K562 (cell line): ENCODE results near the gene OR51V1. TPM values are rescaled to one million over a fixed set of nuclear protein-coding genes. Genes with fewer than 3 reads are reported as not detected.

ENCODE experiments used
- ADNP ChIP-seq: fragments of 200-800 bp; sonication (Bioruptor generic); IDR thresholded peaks from 2 replicates; pipeline ENCODE4 v1.6.1; 2016; ENCODE audit warnings: missing genetic modification characterization, missing compliant biosample characterization
- BCL6 ChIP-seq: fragments of 250-450 bp; sonication (Bioruptor Pico); IDR thresholded peaks from 2 replicates; pipeline ENCODE4 v1.4.0; 2020
- BRD9 ChIP-seq: fragments of 450-650 bp; IDR thresholded peaks from 2 replicates; pipeline ENCODE4 v1.6.1; 2018; ENCODE audit warnings: low read depth; ENCODE audit not compliant: partially characterized antibody
- CBFA2T2 ChIP-seq: fragments of 450-650 bp; conservative IDR thresholded peaks from 2 replicates; pipeline ENCODE4 v1.6.1; 2017; ENCODE audit warnings: mild to moderate bottlenecking
- DPF2 ChIP-seq: fragments of 450-650 bp; IDR thresholded peaks from 2 replicates; pipeline ENCODE4 v1.6.1; 2016
- ESRRA ChIP-seq: fragments of 450-650 bp; IDR thresholded peaks from 2 replicates; pipeline ENCODE4 v1.6.1; 2014; ENCODE audit warnings: low read depth, mild to moderate bottlenecking, moderate library complexity, borderline replicate concordance
- GABPB1 ChIP-seq: sonication (generic); formaldehyde crosslinking; IDR thresholded peaks from 2 replicates; pipeline ENCODE4 v1.8.0; 2022; ENCODE audit warnings: mild to moderate bottlenecking, missing genetic modification reagents
- HBP1 ChIP-seq: fragments of 450-650 bp; formaldehyde crosslinking; IDR thresholded peaks from 2 replicates; pipeline ENCODE4 v1.4.0; 2022; ENCODE audit warnings: missing genetic modification characterization
- HDGF ChIP-seq: fragments of 450-650 bp; IDR thresholded peaks from 2 replicates; pipeline ENCODE4 v1.6.1; 2016
- JUNB ChIP-seq: fragments of 450-650 bp; formaldehyde crosslinking; conservative IDR thresholded peaks from 2 replicates; pipeline ENCODE4 v1.4.0; 2020; ENCODE audit warnings: mild to moderate bottlenecking
- JUND ChIP-seq, 2 experiments: IDR thresholded peaks; 2 replicates in 1 of 2; 3 replicates in 1 of 2; pipeline ENCODE4 v1.6.1; 2011; ENCODE audit warnings: borderline replicate concordance in 2 of 2, low read depth in 2 of 2, low read length in 2 of 2, improper control_type of control experiment in 1 of 2, missing biosample characterization in 1 of 2, missing genetic modification characterization in 1 of 2, missing genetic modification reagents in 1 of 2
- KLF1 ChIP-seq: fragments of 450-650 bp; IDR thresholded peaks from 2 replicates; pipeline ENCODE4 v1.6.1; 2016; ENCODE audit warnings: missing genetic modification characterization, missing compliant biosample characterization
- MEF2D ChIP-seq: conservative IDR thresholded peaks from 2 replicates; pipeline ENCODE4 v1.6.1; 2016; ENCODE audit warnings: low read depth, missing genetic modification characterization, missing compliant biosample characterization
- NEUROD1 ChIP-seq: fragments of 150-350 bp; IDR thresholded peaks from 2 replicates; pipeline ENCODE4 v1.6.1; 2014; ENCODE audit warnings: borderline replicate concordance, low read length, low read depth; ENCODE audit not compliant: partially characterized antibody
- NFE2 ChIP-seq: IDR thresholded peaks from 2 replicates; pipeline ENCODE4 v1.6.1; 2014; ENCODE audit warnings: antibody characterized with exemption, low read depth
- NFIC ChIP-seq: fragments of 450-650 bp; IDR thresholded peaks from 2 replicates; pipeline ENCODE4 v1.6.1; 2017; ENCODE audit warnings: mild to moderate bottlenecking, inconsistent platforms
- PHTF2 ChIP-seq: fragments of 250-450 bp; sonication (Bioruptor Pico); IDR thresholded peaks from 2 replicates; pipeline ENCODE4 v1.5.0; 2021; ENCODE audit warnings: mild to moderate bottlenecking
- RB1 ChIP-seq: fragments of 450-650 bp; IDR thresholded peaks from 2 replicates; pipeline ENCODE4 v1.6.1; 2017; ENCODE audit warnings: low read depth, mild to moderate bottlenecking
- RBBP5 ChIP-seq: fragments of 200-600 bp; sonication (generic); IDR thresholded peaks from 2 replicates; pipeline ENCODE4 v1.6.1; 2012; ENCODE audit warnings: borderline replicate concordance, mild to moderate bottlenecking, low read length, control low read depth, inconsistent platforms; ENCODE audit not compliant: insufficient read depth, poor library complexity, severe bottlenecking
- RHOXF2B ChIP-seq: fragments of 250-450 bp; sonication (Bioruptor Pico); conservative IDR thresholded peaks from 2 replicates; pipeline ENCODE4 v1.5.1; 2021
- TAL1 ChIP-seq: fragments of 450-650 bp; IDR thresholded peaks from 2 replicates; pipeline ENCODE4 v1.6.1; 2016; ENCODE audit warnings: mild to moderate bottlenecking
- ZBTB33 ChIP-seq: sonication (generic); formaldehyde crosslinking; IDR thresholded peaks from 2 replicates; pipeline ENCODE4 v1.8.1; 2023; ENCODE audit warnings: mild to moderate bottlenecking, missing genetic modification reagents
- ZFX ChIP-seq: sonication (generic); formaldehyde crosslinking; IDR thresholded peaks from 2 replicates; pipeline ENCODE4 v1.8.0; 2022; ENCODE audit warnings: mild to moderate bottlenecking, missing genetic modification reagents, moderate library complexity
- ZNF551 ChIP-seq: fragments of 250-450 bp; sonication (Bioruptor Pico); IDR thresholded peaks from 2 replicates; pipeline ENCODE4 v1.5.0; 2021; ENCODE audit warnings: mild to moderate bottlenecking, moderate library complexity
- ZNF707 ChIP-seq: fragments of 250-450 bp; sonication (Bioruptor Pico); conservative IDR thresholded peaks from 2 replicates; pipeline ENCODE4 v1.8.0; 2022; ENCODE audit warnings: inconsistent platforms, mild to moderate bottlenecking, moderate library complexity
- ZNF76 ChIP-seq: fragments of 250-450 bp; sonication (Bioruptor Pico); IDR thresholded peaks from 2 replicates; pipeline ENCODE4 v1.4.0; 2020; ENCODE audit warnings: mild to moderate bottlenecking, moderate library complexity, borderline replicate concordance
- polyA plus RNA-seq, 8 experiments: library from polyadenylated mRNA; depleted of rRNA in 4 of 8; stranded (reverse) in 5 of 8; unstranded in 3 of 8; fragments of >200 nt; fragmentation: Nextera tagmentation in 2 of 8; fragmentation: Illumina TruSeq in 1 of 8; extraction: Ambion mirVana in 2 of 8; extraction: Trizol in 1 of 8; gene quantifications; 2 replicates each; pipeline versions ENCODE4 v1.2.1 to v1.2.3, GENCODE V29; 2011 to 2014; ENCODE audit warnings: inconsistent platforms in 1 of 8, missing spikeins in 1 of 8
- total RNA-seq, 7 experiments: library from RNA; depleted of rRNA in 6 of 7; stranded (reverse); fragments of >200 nt in 6 of 7; fragmentation: Illumina TruSeq in 2 of 7; extraction: Trizol in 2 of 7; gene quantifications; 2 replicates each; pipeline versions ENCODE4 v1.2.1 to v1.2.3, GENCODE V29; 2011 to 2021; ENCODE audit warnings: low replicate concordance in 1 of 7
- TF ChIP-seq, protein P1 (sequence below): fragments of 250-450 bp; sonication (Bioruptor Pico); IDR thresholded peaks from 2 replicates; pipeline ENCODE4 v1.9.0; 2021; ENCODE audit warnings: mild to moderate bottlenecking, inconsistent platforms

OR51V1 gene
- total and polyA plus RNA-seq, 9 of the 15 experiments (the other 6 are each of a cell fraction or from before 2014, with no cell fraction given): not detected

DNA sequence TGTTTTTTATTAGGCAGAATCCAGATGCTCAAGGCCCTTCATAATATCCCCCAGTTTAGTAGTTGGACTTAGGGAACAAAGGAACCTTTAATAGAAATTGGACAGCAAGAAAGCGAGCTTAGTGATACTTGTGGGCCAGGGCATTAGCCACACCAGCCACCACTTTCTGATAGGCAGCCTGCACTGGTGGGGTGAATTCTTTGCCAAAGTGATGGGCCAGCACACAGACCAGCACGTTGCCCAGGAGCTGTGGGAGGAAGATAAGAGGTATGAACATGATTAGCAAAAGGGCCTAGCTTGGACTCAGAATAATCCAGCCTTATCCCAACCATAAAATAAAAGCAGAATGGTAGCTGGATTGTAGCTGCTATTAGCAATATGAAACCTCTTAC is 25.0 kb upstream of the OR51V1 start (continued):
- TF ChIP-seq, protein P1, sequence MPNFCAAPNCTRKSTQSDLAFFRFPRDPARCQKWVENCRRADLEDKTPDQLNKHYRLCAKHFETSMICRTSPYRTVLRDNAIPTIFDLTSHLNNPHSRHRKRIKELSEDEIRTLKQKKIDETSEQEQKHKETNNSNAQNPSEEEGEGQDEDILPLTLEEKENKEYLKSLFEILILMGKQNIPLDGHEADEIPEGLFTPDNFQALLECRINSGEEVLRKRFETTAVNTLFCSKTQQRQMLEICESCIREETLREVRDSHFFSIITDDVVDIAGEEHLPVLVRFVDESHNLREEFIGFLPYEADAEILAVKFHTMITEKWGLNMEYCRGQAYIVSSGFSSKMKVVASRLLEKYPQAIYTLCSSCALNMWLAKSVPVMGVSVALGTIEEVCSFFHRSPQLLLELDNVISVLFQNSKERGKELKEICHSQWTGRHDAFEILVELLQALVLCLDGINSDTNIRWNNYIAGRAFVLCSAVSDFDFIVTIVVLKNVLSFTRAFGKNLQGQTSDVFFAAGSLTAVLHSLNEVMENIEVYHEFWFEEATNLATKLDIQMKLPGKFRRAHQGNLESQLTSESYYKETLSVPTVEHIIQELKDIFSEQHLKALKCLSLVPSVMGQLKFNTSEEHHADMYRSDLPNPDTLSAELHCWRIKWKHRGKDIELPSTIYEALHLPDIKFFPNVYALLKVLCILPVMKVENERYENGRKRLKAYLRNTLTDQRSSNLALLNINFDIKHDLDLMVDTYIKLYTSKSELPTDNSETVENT (CRISPR knock-in tag): no peak
- TF ChIP-seq HDGF (no peak), ADNP (tag) (no peak), RHOXF2B (CRISPR knock-in tag) (no peak), ESRRA (no peak), NEUROD1 (no peak), MEF2D (tag) (no peak), JUNB (no peak), NFIC (peak; percentile 29), CBFA2T2 (peak; percentile 74), HBP1 (CRISPR knock-in tag) (no peak), KLF1 (no peak), ZNF707 (CRISPR knock-in tag) (no peak), DPF2 (peak; percentile 66), PHTF2 (CRISPR knock-in tag) (no peak), JUND (IDR thresholded peaks at IDR 0.05; ENCODE audit: borderline replicate concordance, low read depth, low read length) (no peak), JUND (tag; IDR thresholded peaks at IDR 0.05; ENCODE audit: borderline replicate concordance, low read depth, low read length) (no peak), RB1 (no peak), TAL1 (peak; percentile 57; the same call in 1 of the 2 replicates), ZNF76 (CRISPR knock-in tag) (no peak), GABPB1 (no peak), ZBTB33 (CRISPR knock-in tag) (no peak), BCL6 (no peak), RBBP5 (no peak), NFE2 (no peak), ZNF551 (CRISPR knock-in tag) (no peak), ZFX (no peak), BRD9 (no peak)
